Testis (tissue), 2 donors: ENCODE data around the gene LRRC4C.

Experiments
- CTCF ChIP-seq, 3 experiments: fragments of 450-650 bp in 2 of 3; fragments of 200-600 bp in 1 of 3; sonication (generic) in 1 of 3; IDR thresholded peaks; one replicate each; pipeline ENCODE4 v1.5.1; 2016 to 2019; ENCODE audit warnings: antibody characterized with exemption in 3 of 3, mild to moderate bottlenecking in 2 of 3, moderate library complexity in 1 of 3
- POLR2A ChIP-seq: fragments of 450-650 bp; IDR thresholded peaks from one replicate; pipeline ENCODE4 v1.6.1; 2017; ENCODE audit warnings: antibody characterized with exemption, mild to moderate bottlenecking, moderate library complexity

- no peak for TF ChIP-seq CTCF (IDR thresholded peaks at IDR 0.05)
- TF ChIP-seq POLR2A = no peak
Measured at GRCh38 chr11:41115066-41115465, 344.4 kb downstream of the LRRC4C start.
